Measurements from ENCODE around the gene NUP214.

Gene NUP214

DNA sequence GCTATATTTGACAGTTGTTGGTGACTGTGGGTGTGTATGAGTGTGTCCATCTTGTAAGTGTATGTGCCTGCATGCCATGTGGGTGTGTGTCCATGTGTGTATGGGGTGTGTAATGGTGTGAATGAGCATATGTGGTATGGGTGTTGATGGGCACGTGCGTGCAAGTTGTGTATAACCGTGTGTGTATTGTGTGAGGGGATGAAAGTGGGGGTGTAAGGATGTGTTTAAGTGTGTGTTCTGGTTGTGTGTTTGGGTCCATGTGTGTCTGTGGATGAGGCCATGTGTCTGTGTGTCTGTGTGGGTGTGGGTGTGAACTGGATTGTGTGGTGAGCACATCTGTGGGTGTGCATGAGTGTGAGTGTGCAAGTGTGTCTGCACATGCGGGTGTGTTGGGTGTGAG is 156.8 kb downstream of the NUP214 start (continued):
- TF ChIP-seq, protein P1, sequence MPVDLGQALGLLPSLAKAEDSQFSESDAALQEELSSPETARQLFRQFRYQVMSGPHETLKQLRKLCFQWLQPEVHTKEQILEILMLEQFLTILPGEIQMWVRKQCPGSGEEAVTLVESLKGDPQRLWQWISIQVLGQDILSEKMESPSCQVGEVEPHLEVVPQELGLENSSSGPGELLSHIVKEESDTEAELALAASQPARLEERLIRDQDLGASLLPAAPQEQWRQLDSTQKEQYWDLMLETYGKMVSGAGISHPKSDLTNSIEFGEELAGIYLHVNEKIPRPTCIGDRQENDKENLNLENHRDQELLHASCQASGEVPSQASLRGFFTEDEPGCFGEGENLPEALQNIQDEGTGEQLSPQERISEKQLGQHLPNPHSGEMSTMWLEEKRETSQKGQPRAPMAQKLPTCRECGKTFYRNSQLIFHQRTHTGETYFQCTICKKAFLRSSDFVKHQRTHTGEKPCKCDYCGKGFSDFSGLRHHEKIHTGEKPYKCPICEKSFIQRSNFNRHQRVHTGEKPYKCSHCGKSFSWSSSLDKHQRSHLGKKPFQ (tag by site-specific recombination; IDR thresholded peaks at IDR 0.05) = peak; percentile 99
- TF ChIP-seq ZBTB21 (tag by site-specific recombination; IDR thresholded peaks at IDR 0.05) (no peak), ZNF157 (tag by site-specific recombination; IDR thresholded peaks at IDR 0.05) (no peak), ZNF239 (tag by site-specific recombination; IDR thresholded peaks at IDR 0.05) (no peak), ZNF600 (tag by site-specific recombination; IDR thresholded peaks at IDR 0.05) (no peak), ZNF555 (tag by site-specific recombination; conservative IDR thresholded peaks at IDR 0.05) (no peak), ZNF610 (tag by site-specific recombination; IDR thresholded peaks at IDR 0.05; ENCODE audit: borderline replicate concordance) (no peak), KLF16 (tag by site-specific recombination; IDR thresholded peaks at IDR 0.05) (no peak), ZNF341 (tag by site-specific recombination; IDR thresholded peaks at IDR 0.05; ENCODE audit: low read depth) (no peak)
- TF ChIP-seq, protein P2, sequence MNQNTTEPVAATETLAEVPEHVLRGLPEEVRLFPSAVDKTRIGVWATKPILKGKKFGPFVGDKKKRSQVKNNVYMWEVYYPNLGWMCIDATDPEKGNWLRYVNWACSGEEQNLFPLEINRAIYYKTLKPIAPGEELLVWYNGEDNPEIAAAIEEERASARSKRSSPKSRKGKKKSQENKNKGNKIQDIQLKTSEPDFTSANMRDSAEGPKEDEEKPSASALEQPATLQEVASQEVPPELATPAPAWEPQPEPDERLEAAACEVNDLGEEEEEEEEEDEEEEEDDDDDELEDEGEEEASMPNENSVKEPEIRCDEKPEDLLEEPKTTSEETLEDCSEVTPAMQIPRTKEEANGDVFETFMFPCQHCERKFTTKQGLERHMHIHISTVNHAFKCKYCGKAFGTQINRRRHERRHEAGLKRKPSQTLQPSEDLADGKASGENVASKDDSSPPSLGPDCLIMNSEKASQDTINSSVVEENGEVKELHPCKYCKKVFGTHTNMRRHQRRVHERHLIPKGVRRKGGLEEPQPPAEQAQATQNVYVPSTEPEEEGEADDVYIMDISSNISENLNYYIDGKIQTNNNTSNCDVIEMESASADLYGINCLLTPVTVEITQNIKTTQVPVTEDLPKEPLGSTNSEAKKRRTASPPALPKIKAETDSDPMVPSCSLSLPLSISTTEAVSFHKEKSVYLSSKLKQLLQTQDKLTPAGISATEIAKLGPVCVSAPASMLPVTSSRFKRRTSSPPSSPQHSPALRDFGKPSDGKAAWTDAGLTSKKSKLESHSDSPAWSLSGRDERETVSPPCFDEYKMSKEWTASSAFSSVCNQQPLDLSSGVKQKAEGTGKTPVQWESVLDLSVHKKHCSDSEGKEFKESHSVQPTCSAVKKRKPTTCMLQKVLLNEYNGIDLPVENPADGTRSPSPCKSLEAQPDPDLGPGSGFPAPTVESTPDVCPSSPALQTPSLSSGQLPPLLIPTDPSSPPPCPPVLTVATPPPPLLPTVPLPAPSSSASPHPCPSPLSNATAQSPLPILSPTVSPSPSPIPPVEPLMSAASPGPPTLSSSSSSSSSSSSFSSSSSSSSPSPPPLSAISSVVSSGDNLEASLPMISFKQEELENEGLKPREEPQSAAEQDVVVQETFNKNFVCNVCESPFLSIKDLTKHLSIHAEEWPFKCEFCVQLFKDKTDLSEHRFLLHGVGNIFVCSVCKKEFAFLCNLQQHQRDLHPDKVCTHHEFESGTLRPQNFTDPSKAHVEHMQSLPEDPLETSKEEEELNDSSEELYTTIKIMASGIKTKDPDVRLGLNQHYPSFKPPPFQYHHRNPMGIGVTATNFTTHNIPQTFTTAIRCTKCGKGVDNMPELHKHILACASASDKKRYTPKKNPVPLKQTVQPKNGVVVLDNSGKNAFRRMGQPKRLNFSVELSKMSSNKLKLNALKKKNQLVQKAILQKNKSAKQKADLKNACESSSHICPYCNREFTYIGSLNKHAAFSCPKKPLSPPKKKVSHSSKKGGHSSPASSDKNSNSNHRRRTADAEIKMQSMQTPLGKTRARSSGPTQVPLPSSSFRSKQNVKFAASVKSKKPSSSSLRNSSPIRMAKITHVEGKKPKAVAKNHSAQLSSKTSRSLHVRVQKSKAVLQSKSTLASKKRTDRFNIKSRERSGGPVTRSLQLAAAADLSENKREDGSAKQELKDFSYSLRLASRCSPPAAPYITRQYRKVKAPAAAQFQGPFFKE (tag by site-specific recombination; IDR thresholded peaks at IDR 0.05; ENCODE audit: borderline replicate concordance) = no peak

DNA sequence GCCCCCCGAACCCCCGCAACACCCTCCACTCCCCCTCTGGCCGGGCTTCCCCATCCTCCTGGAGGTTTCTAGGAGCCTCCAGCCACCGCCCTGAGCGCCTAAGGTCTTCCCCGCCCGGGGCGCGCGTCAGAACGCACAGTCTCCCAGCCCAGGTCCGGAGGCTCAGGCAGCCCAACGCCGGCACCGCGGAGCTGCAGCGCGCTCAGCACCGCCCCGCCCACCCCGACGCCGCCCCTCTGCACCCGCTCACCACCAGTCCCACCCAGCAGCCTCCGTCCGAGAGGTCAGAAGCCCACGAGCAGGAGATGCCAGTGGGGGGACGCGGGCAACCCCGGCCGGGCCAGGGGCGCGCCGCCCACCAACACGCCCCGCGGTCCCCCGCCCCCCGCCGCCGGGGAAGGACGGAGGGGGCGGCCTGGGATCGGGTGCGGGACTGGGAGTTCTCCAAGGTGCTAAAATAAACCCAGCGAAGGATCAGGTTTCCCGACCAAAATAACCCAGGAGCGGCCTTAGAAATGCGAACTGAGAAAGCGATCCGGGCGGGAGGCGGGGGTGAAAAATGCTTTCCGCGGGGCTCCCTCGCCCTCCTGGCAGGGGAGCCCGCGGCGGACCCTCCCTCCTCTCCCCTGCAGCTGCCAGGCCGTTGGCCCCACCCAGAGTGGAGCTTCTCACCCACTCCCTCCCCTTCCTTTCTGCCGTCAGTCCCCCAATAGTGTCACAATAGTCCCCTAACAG is 157.5 kb downstream of the NUP214 start:
- no peaks in the 10 kb centered on the region for H3K4me1 ChIP-seq (ENCODE audit: control insufficient read depth, insufficient read depth, low read length)
- no peaks in the 10 kb centered on the region for H3K36me3 ChIP-seq (ENCODE audit: control insufficient read depth in 2 of 2, insufficient read depth in 1 of 2, low read length in 2 of 2)
- no peaks in the 10 kb centered on the region for H3K9me3 ChIP-seq (ENCODE audit: control insufficient read depth, insufficient read depth, low read depth, low read length)
- peak overlapping the region; percentile 22 for H3K4me3 ChIP-seq (ENCODE audit: low read depth, low read length)
- no peak overlapping the region for H3K27ac ChIP-seq (ENCODE audit: extremely low read depth, low read depth, low read length)
- ChIA-PET CTCF (interaction anchor here (0.5 to 1.2 kb wide), 4 partner anchors 30 to 105 kb away, joined by 3 to 6 read pairs (median 4); no protein-coding TSS in a partner anchor), POLR2A (no interaction called here)
- TF ChIP-seq ZFHX2 (tag by site-specific recombination; conservative IDR thresholded peaks at IDR 0.05) (peak; percentile 60), ZNF140 (tag by site-specific recombination; IDR thresholded peaks at IDR 0.05) (no peak), ZNF571 (tag by site-specific recombination; IDR thresholded peaks at IDR 0.05) (no peak), ZNF624 (tag by site-specific recombination; IDR thresholded peaks at IDR 0.05) (no peak), MZF1 (tag by site-specific recombination; IDR thresholded peaks at IDR 0.05; ENCODE audit: borderline replicate concordance) (no peak), ZNF670 (tag by site-specific recombination; IDR thresholded peaks at IDR 0.05; ENCODE audit: low read depth) (no peak), ZNF76 (tag by site-specific recombination; IDR thresholded peaks at IDR 0.05; ENCODE audit: borderline replicate concordance, low read depth) (no peak), GLIS1 (tag by site-specific recombination; IDR thresholded peaks at IDR 0.05) (peak; percentile 41), ZNF558 (tag by site-specific recombination; IDR thresholded peaks at IDR 0.05) (no peak), ZNF560 (tag by site-specific recombination; IDR thresholded peaks at IDR 0.05; ENCODE audit: borderline replicate concordance) (no peak), ZNF2 (tag by site-specific recombination; IDR thresholded peaks at IDR 0.05) (no peak)
- TF ChIP-seq, protein P3, sequence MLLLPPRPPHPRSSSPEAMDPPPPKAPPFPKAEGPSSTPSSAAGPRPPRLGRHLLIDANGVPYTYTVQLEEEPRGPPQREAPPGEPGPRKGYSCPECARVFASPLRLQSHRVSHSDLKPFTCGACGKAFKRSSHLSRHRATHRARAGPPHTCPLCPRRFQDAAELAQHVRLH (tag by site-specific recombination; IDR thresholded peaks at IDR 0.05) = no peak
- TF ChIP-seq, protein P4, sequence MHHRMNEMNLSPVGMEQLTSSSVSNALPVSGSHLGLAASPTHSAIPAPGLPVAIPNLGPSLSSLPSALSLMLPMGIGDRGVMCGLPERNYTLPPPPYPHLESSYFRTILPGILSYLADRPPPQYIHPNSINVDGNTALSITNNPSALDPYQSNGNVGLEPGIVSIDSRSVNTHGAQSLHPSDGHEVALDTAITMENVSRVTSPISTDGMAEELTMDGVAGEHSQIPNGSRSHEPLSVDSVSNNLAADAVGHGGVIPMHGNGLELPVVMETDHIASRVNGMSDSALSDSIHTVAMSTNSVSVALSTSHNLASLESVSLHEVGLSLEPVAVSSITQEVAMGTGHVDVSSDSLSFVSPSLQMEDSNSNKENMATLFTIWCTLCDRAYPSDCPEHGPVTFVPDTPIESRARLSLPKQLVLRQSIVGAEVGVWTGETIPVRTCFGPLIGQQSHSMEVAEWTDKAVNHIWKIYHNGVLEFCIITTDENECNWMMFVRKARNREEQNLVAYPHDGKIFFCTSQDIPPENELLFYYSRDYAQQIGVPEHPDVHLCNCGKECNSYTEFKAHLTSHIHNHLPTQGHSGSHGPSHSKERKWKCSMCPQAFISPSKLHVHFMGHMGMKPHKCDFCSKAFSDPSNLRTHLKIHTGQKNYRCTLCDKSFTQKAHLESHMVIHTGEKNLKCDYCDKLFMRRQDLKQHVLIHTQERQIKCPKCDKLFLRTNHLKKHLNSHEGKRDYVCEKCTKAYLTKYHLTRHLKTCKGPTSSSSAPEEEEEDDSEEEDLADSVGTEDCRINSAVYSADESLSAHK (tag by site-specific recombination; IDR thresholded peaks at IDR 0.05) = peak; percentile 86
